Fibroblast of skin of right quadriceps (primary cell): ENCODE measurements around the gene ITGA8.
"Not testable (repeated sequence)": the region's sequence is repeated elsewhere in the genome, so short reads cannot be mapped to it uniquely, and the experiment has no call there.

ENCODE experiments used
- DNase-seq: peaks from one replicate; pipeline ENCODE4 v3.0.0-alpha.2; 2013

Gene ITGA8

GRCh38 chr10:15487376-15487775, 232.3 kb downstream of the ITGA8 start:
- no peak for DNase-seq

DNA sequence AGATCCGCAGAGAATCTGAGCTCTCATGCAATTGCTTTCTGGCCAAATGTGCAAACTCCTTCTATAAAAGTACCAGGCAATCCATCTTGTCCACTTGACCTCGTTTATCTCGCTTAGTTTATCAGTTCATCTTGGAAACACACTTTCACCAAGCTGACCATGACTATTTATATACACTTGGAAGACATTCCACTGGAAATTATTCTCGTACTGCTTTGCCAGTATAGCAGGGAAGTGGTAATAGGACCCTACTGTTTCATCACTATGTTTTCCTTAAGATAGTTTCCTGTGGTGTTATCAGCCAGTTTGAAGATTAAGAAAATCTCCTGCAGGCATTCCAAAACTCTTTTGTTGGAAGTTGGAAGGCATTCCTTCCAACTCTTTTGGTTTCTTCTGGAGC, 233.3 kb downstream of the ITGA8 start:
- DNase-seq, result peak; percentile 81

DNA sequence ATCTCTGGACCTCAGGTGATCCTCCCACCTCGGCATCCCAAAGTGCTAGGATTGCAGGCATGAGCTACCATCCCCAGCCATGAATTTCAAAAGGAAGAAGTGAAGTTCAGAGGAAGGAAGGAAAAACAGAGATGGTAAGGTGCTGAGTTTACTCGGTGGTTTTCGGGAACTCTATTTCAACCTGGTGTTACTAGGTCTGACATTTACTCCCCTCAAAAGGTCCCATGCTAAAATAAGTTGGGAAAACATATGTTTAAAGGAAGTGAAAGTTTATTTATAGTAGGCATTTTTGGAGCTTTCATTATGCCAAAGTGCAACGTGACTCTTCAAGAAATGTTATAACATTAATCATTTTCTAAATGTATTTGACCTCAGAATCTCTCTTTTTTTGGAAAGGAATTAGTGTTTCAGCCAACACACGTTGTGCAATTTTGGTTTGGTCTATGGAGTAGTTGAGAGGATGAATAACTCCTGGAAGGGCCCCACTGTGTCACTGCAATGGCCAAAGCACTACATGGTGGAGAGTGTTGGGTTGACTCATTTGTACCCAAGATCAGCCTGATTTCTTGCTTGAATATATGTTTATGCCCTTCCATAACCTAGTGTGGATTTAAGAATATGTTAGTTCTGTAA, 233.9 kb downstream of the ITGA8 start:
- peak; percentile 93 for DNase-seq

DNA sequence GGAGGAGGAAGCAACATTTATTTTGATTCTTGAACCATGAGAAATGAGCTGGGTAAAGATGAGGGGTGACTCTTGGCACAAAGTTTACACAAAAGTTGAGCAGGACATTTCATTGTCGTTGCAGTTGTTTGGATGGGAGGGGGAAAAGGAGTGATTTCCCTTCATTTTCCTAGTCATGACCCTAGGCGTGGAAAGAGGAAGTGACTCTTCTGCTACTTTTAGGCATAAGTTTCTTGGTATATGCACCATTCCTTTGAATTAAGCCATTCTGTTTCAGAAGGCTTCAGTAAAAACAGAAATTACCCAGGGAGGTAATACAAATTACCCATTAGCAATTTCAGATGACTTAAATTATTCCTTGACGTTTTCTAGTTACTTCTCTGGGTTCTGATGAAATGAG, 234.7 kb downstream of the ITGA8 start:
- DNase-seq, result no peak

- no peak for DNase-seq
Observed at GRCh38 chr10:15484128-15484527, 235.6 kb downstream of the ITGA8 start.

DNA sequence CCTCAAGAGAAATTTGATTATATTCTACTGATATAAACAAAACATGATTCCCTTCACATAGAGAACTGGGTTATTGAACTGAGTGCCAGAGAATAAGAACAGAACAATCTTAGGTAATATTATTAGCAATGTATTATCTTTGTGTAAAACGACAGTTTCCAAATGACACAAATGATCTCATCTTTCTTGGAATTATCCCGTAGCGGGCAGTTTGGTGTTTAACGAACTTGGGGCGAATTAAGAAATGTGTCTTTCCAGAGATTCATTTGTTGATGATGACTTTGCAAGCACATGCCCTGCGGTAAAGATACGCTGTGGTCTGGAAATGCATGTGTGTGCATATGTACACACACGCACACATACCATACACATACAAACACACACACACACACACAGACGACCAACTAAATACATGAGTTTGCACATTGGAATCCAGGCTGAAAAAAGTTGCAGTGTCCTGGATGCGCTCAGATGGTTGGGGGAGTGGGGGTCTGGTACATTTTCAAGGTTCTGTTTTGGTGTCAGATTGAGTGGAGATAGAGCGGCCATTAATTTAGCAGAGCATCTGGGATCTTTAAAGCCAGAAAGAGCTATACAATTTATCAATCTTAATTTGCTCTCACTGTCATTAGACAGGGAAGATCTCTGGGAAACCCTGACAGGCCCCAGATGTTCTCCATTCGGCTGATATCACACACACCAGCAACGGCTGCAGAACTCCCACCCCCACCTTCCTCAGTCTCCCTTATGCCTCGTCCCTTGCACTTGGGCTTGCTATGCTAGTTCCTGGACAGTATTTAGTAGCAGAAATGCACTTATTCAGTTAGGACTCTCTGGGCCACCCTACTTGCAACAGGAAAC, 236.3 kb downstream of the ITGA8 start:
- peak; percentile 82 for DNase-seq

DNA sequence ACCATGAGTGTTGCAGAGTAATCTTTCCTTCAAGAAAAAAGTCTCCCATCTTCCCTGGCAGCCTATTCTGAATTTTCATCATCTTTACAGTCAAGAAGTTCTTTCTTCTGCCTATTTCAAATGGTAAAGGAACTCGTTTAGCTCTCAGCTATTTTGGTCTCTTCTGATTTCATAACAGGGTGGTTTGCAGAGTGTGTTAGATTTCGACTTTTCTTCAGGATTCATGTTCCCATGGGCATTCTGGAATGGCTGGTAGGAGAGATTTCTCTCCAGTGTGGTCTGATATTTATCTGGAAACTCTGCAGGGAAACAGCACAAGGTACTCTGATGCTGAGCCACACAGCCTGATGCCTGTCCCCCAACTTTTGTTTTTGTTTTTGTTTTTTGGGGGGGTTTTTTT, 237.6 kb downstream of the ITGA8 start:
- peak; percentile 87 for DNase-seq

GRCh38 chr10:15478950-15479349, 240.8 kb downstream of the ITGA8 start:
- no peak for DNase-seq

DNA sequence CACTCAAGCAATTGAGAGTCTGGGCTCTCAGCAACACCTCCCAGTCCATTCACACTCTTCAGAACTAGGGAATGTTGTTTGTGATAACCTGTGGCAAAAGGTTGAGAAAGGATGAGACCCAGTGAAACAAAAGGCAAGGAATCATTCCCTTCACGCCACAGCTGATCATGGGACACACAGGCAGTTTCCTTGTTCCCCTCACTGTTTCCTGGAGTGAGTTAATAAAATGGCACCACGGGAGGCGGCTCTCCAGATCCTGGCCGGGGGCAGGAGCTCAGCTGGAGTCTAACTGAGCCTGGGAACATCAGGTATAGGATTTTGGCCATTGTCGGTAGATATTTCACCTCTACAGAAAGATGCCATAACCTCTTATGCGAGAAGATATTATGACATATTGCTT, 241.3 kb downstream of the ITGA8 start:
- DNase-seq, result no peak

DNA sequence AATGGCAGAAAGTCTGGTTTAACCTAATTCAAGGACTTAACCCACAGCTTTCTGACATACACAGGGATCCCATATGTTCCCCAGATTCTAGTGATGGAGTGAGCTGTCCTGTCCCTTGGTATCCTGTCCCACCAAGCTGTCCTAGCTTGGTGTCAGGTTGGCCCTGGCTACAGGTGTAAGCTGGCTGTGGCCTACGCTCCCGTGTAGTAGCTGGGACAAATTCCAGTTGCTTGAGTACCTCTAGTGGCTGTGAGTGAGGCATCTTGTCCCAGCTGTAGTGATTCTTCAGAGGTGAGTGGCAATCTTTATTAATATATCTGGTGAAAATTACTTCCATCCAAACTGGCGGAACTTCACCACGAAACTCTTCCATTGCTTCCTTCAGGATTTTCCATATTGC, 243.4 kb downstream of the ITGA8 start:
- DNase-seq, result no peak

DNA sequence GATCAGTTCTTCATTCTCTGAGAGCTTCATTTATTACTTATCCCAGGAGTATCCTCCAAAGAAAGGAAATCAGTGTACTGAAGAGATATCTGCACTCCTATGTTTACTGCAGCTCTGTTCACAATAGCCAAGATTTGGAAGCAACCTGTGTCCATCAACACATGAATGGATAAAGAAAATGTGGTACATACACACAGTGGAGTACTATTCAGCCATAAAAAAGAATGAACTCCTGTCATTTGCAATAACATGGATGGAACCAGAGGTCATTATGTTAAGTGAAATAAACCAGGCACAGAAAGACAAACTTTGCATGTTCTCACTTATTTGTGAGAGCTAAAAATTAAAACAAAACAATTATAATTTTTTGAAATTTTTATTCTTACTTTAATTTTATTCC, 244.3 kb downstream of the ITGA8 start:
- not testable (repeated sequence) for DNase-seq

- no peak for DNase-seq
Observed at GRCh38 chr10:15474671-15475070, 245.1 kb downstream of the ITGA8 start.

DNA sequence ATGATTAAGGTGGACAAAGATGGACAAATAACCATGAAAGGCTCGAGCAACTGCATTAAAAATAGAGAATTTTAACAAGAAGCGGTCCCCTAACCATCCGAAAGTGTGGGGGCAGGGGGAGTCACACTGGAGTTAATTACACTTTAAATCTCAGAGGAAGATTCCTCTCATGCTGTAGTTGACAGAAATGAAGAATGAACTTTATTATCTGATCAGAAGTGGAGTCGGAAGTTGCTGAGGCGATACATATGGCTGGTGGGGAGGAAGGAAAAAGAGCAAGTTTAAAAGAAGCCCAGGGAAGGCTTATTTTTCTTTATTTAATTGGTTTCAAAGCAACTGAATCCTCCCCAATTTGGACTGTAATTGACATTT, 246.3 kb downstream of the ITGA8 start:
- DNase-seq, result no peak

DNA sequence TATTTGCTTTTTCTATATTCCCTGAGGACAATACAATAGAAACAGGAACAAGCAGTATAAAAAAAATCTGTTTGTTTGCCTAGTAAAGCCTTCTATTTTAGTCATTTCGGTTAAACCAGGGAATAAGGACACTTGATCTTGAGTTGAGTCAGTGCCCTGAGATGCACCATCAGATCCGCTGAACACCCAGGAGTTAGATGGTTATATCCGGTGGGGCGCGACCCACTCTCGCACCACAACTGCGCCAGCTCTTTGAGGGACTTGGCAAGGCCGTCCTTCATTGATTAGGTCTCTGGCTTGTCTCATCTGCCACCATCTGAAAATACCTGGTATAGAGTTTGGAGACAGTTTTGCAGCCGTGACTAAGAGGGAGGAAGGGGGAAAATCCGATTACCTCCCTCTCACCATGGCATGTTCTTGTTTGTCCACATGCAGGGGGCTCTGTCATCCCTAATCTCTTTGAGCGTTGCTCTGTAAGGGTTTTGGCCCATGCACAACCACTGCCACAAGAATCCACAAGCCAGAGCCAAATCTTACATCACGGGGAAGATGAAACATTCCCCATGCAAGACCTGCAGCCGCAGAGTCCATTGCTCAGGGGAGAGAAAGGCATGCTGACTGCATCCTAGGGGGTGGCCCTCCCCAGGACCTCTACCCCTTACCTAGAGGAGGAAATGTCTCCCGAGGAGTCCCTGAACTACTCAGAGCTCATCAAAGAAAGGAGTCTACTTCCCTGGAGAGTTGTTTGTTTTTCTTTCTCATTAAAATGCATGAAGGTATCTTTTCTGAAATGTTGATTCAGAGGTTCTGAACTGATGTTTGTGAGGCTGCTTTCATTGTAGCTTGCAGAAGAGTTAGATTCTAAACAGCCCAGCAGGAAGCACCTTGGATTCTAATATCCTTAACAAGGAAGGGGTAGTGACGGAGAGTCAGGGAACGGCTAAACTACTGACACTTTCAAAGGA, 247.0 kb downstream of the ITGA8 start:
- DNase-seq, result peak; percentile 90

DNA sequence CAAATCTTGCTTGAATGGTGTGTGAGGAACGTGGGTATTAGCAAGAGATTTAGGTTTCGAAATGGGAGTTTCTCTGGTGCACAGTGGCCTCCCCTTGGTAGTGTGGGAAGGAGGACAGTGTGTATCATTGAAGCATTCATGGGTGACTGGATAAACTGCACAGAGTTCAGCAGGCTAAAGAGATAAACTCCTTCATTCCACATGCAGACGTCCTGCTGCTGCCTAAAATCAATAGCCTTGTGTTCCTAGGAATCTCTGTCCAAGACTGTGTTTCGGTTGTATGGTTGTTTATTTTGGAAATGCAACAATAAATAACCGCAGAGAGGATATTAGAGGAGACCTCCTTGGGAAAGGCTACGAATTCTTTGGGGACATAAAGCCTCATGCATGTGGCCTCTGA, 247.7 kb downstream of the ITGA8 start:
- no peak for DNase-seq

- DNase-seq, result peak; percentile 52
Observed at GRCh38 chr10:15469111-15469510, 250.6 kb downstream of the ITGA8 start.

- DNase-seq, result peak; percentile 52
Observed at GRCh38 chr10:15464381-15464780, 255.3 kb downstream of the ITGA8 start.
